ENCODE results near the gene CACYBP.

CACYBP gene

DNA sequence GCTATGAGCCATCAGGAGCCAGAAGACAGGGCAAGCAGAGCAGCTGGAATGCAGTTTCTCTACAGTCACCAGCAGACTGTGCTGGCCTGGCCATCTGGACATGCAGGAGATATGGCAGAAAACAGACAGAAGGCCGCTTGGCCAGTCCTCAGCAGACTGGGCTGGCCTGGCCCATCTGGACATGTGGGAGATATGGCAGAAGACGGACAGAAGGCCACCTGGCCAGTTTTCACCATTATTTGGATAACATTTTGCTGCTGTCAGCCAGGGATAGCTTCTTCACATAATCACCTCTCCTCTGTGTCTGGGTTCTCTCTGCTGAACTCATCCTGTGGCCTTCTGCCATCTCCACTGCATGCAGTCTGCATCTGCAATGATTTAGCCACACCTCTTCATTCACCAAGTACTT is 25.0 kb upstream of the CACYBP start:
- DNase-seq (ENCODE audit: low read depth) = no peak

DNA sequence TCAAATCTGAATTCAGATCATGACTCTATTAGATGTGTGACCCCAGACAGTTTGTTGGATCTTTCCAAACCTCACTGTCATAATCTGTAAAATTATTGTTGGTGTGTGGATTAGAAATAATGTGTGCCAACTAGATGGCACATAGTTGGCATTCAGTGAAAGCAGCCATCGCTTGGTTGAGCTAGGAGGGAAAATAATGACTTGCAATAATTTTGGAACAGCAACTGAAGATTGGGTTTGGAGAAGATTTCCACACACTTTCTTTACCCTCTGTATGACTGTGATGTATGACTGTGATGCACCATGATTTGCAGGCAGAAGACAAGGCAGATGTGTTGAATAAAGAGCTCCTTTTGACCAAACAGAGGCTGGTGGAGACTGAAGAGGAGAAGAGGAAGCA is 24.0 kb upstream of the CACYBP start:
- no peak for DNase-seq (ENCODE audit: low read depth)

DNA sequence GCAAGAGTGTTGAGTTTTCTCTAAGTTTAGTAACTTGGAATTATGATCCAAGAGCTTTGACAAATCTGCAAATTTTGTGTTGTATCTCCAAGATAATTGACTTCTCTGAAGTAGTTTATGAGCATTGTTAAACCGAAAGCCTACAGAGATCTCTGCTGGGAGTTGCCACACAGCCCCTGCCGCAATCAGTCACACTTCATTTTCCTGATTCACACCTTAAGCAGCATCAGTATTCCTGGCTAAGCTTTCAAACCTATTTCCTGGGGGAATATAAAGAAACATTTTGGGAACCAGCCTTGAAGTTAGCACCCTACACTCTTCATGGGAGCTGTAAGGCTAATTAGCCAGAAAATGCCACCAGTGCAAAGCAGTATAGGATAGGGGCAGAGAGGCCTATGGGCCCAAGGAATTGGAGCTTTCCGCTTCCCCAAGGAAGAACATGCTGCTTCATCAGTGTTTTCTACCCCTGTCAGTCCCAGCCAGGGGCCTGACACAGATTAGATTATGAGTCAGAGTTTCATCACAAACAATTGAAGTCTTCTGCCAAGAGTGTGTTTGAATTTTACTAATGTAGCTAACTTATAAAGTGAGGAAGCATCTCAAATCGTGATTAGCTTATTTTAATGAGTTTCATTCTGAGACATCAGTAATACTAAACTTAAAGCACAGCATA is 23.2 kb upstream of the CACYBP start:
- no peak for DNase-seq (ENCODE audit: low read depth)

DNA sequence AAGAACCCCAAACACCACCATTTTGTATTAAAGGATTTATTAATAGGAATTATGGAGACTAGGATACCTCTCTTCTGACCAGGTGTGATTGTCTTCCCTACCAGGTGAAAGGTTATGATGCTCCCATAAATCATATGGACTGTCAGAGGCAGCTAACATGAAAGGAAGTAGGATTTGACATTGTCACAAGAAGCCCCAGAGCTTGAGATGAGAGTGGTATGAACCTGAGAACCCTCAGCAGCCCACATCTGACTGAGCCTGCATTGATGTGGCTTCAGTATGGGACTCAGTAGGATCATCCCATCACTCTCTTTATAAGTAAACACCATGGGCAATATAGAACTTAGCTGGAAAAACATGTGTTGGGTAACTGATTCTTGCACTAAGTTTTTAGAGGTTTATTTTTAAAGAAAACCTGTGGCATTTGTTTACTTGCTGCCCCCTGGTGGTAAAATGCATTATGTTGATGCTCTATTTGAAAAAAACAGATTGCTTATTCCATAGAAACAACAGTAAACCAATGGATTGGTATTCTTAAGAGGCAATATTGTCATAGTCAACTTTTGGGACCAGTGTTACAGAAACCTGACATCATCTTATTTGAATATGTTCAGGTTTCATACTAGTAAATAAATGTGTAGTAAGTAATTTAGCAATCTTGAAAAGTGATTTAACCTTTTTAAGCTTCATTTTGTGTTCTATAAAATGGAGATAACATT is 16.6 kb upstream of the CACYBP start:
- no peak for DNase-seq (ENCODE audit: low read depth)

DNA sequence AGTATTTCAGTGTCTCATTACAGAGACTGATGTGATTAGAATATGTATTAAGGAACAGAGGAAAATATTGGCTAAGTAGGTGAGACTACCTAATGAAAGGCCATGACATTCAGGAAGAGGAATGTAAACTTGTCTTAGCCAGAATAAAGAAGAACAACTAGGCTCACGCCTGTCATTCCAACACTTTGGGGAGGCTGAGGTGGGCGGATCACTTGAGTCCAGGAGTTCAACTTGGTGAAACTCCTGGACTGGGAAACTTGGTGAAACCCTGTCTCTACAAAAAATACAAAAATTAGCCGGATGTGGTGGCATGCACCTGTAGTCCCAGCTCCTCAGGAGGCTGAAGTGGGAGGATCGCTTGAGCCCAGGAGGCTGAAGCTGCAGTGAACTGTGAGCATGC is 14.8 kb upstream of the CACYBP start:
- DNase-seq (ENCODE audit: low read depth) = no peak

DNA sequence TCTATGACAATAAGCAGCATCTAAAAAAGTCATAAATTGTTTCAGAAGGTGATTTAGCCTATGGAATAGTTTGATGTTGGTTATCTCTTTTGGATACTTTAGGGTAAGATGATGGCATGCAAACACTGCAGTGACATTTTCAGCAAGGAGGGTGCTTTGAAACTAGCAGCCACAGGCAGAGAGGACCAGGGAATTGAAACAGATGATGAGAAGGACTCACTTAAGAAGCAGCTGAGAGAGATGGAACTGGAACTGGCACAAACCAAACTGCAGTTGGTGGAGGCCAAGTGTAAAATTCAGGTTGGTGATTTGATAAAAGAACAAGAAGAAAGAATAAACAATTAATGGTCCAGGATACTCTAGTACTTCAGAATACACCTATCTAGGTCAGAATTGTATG is 11.2 kb upstream of the CACYBP start:
- no peak for DNase-seq (ENCODE audit: low read depth)

DNA sequence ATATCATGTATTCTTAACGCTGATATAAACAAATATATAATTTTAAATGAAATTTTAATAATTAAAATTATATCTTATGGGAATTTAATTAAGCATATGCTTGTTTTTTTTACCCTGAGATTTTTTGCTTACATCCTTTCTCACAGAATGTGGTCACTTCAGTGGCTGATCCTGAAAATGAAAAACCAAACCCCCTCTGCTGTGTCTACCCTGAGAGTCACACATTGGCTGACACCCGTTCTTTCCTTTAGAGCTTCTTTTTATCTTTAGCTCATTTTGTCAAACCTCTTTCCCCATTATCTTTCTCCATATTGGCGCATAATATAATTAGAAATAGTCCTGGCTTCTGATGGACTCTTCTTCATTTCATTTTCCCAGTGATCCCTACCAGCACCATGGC is 10.8 kb upstream of the CACYBP start:
- DNase-seq (ENCODE audit: low read depth) = no peak

DNA sequence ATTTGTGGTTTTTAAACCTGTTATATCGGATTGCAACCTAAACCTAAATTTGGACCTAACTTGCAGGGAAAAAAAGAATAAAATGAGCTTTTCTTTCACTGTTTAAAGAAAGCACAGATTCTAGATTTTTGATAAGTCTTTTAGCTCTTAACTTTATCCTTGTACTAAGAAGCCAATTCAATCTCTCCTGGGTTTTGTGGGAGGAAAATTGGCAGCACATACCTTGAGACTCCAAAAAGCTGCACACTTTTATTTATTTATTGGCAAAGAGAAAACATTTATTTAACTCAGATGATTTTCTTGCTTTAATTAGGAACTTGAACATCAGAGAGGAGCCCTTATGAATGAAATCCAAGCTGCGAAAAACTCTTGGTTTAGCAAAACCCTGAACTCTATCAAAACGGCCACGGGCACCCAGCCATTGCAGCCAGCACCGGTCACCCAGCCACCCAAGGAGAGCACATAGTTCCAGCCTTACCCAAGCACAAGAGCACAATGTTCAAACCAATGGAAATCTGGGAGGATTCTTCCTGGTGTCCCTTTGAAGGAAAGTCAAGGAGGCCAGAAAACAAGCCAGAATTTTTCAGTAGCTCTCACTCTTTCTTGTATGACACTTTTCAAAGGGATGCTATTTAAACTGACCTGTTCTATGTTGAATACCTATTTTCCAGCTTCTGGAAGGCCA is 10.1 kb upstream of the CACYBP start:
- no peak for DNase-seq (ENCODE audit: low read depth)

DNA sequence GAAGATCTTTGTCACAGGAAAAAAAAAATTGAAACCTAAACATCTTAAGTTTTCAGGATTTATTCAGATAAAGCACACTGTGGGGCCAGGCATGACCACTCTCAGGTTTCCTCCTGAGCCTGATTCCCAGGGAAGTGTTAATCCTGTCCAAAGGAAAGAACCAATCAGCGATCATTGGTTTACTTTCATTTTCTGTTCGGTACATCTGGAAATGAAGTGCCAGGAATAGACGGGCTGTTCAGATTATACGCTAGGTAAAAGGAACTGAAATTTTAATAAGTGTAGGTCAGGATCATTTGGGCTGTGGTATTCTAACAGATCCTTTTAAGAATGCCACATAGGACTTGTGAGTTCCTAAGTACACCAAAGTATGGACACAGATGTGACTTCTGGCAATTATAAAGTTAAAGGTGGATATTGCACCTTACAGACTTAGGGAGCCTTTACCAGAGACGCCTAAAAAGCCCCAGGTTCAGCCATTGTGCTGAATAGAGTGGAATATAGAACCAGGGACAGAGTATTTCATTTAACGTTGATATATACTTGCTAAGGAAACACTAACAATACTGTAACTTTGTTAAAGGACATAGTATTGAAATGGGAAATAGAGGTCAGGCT is 9.3 kb upstream of the CACYBP start:
- DNase-seq (ENCODE audit: low read depth) = no peak

DNA sequence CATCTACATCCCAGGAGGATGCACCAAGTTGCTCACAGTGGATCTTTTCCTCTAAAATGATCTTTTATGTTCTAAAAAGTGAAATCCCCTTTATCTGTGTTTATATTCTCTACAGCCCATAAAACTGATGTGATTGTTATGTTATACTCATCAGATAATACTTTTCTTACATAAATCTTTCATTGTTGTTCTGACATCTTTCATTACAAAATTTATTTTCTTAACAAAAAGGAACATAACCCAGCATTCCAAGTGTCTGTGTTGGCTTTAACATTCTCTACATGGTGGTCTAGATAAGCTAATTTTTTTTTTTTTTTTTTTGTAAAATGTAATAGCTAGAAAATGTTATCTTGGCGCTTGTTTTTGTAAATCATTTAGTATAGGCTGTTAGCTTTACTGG is 8.3 kb upstream of the CACYBP start:
- DNase-seq (ENCODE audit: low read depth) = no peak

DNA sequence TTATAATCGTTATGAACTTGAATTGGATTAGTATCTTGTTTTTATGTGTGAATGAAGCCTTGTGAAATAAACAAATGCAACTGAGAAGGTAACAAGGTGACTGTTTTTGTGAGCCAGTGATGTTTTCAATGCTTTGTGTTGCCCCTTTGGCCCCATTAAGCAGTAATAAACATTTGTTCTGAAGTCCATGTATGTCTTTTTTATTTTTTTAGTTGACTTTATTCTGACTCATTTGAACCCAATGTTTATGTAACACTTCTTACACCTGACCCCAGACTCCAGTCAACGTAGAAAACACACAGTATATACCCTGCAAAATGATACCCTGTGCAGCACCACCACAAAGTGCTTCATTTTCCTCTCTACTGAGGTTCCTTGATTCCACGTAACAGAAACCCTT is 4.6 kb upstream of the CACYBP start:
- no peak for DNase-seq (ENCODE audit: low read depth)

DNA sequence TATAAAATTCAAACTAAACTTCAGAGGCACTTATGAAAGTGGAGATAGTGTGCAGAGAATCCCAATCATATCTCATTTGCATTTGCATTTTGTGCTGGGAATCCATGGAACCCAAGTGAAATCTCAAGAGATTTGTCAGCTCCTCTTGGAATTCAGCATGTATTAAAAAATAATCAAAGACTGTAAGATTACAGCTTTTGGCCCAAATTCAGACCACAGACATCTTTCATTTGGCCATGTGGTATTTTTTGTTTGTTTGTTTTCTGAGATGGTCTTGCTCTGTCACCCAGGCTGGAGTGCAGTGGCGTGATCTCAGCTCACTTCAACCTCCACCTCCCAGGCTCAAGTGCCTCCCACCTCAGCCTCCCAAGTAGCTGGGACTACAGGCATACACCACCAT is 3.8 kb upstream of the CACYBP start:
- no peak for DNase-seq (ENCODE audit: low read depth)

DNA sequence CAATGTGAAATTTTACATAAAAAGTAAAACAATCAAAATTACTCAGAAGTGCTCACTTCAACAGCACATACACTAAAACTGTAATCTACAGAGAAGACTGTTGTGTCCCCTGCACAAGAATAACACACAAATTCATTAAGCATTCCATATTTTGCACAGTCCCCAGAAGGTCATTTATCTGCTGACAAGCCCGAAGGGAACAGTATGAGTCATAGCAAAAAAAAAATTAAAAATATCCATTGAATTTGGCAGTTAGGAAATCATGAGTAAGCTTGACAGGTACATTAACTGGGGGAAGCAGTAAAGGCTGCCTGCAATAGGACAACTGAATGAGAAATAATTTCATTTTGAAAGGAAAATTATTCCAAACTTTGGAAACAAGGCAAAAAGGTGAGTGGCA is 3.3 kb upstream of the CACYBP start:
- DNase-seq (ENCODE audit: low read depth) = no peak

DNA sequence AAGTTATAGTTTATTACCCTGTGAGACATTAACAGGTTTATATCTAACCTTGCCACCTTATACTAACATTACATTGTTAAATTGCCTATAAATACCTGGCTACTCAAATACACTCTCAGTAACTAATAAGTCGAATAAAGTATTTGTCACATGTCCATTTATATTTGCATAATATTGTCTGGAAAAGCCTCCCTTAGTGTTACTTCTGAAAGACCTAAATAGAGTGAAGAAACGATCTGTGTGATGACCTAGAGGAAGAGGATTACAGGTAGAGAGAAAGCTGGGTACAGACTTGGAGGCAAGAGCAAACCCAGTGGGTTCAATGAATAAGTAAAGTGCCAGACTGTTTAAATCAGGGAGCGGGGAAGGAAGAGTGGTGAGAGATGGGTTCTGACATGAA is 2.7 kb upstream of the CACYBP start:
- DNase-seq (ENCODE audit: low read depth) = no peak

DNA sequence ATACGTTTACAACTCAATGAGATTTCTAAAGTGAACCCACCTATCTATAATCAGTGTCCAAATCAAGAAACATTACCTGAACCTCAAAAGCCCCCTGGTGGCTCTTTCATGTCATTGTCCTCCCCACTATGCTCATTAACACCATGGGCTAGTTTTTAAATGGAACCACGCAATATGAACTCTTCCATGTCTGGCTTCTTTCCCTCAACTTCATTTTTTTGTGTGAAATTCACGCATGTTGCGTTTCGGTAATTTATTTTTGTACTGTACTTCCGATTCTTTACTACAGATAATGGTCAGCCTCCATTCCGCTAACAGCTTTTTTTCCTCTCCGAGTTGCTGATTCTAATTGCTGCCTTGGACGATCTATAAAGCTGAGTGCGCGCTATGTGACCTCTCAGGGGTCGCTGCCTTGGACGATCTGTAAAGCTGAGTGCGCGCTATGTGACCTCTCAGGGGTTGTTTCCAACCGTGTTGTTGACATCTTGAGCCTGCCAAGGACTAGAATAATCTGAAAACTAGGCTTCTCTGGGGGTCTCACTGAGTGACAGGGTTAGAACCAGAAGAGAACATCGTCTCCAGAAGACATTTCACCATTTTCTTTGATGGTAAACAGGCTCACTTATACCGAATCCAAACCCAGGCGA is 1.1 kb upstream of the CACYBP start:
- DNase-seq (ENCODE audit: low read depth) = no peak

DNA sequence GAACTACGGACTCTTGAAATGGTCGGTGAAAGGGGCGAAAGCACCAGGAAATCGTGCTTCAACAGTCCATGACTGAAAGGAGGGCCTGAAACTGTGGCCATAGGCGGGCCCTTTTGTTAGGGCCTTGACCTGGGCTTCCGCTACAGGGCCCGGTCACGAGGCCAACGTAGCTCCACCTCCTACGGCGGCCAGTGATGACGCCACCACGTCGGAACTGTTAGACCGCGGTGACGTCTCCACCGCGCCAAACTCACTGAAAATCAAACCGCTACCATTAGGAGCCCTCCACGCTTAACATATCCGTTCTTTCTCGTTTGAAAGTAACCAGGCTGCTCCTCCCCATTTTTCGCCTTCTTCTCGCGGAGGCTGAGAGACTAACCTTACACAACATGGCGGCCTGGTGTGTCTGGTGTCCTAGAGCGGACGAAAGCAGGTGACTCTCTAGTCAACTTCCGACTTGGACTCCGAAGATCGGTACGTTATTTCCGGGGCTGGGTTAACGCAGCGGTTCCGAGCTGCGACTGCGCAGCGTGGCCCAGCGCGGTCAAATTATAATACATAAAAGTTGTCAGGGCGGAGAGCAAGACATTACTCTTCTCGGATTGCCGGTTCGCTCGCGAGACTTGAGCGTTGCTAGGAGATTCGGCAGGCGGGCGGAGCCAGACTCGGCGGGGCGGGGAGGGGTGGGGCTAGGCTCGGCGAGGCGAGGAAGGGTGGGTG is 371 bp upstream of the CACYBP start:
- DNase-seq (ENCODE audit: low read depth) = peak; percentile 95

DNA sequence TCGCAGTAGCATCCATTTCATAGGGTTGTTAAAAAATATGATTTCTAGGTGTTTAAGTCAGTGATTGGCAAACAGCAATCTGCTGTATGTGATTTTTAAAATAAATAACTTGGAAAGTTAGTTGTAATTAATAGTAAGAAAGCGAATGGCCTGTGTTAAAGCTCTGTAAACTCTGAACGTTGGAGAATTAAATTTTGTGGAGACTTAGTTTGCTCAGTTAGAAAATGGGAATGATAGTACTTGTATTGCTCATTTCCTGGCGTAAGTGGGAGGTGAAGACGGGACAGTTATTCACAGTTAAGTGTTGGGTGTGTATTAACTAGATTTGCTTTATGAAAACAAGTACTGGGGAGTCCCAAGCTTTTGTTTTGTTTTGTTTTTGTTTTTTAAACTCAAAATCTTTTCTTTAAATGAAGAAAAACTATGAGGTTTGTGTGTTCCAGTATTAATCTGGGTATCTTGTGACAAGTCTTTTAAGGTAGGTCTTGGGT is 995 bp downstream of the CACYBP start:
- no peak for DNase-seq (ENCODE audit: low read depth)

DNA sequence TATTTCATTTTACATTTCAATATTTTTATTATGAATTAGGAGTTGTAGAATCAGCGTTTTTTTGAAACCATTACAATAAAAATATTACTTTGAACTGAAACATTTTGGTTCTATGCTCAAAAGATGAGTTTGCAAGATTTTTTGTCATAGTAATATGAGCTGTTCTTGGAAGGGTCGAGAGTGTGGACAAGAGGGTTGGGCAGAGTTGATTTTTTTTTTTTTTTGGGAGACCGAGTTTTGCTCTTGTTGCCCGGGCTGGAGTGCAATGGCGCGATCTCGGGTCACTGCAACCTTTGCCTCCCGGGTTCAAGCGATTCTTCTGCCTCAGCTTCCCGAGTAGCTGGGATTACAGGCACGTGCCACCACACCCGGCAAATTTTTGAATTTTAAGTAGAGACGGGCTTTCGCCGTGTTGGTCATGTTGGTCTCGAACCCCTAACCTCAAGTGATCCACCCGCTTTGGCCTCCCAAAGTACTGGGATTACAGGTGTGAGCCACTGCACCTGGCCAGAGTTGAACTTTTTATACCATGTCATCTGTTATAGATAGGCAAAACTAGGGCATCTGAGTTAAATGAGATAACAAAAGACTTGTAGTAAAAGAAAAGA is 3.3 kb downstream of the CACYBP start:
- DNase-seq (ENCODE audit: low read depth) = no peak

DNA sequence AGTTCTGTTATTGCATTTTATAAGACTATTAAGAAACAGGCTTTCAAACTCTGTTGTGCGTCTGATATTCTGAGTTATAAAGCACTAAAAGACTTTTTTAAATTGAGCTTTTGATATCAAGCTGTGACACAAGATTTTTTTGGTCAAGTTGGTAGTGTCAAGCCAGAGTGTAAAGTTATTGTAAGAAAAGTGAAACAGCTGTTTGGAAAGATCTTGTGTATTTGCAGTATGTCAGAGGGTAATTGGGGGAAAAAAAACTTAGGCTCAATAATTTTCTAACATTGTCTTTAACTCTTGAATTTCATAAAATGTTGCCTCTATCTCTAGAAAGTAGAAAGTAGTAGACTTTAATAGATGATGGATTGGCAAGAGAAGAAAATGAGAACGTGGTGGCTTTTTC is 3.8 kb downstream of the CACYBP start:
- no peak for DNase-seq (ENCODE audit: low read depth)

DNA sequence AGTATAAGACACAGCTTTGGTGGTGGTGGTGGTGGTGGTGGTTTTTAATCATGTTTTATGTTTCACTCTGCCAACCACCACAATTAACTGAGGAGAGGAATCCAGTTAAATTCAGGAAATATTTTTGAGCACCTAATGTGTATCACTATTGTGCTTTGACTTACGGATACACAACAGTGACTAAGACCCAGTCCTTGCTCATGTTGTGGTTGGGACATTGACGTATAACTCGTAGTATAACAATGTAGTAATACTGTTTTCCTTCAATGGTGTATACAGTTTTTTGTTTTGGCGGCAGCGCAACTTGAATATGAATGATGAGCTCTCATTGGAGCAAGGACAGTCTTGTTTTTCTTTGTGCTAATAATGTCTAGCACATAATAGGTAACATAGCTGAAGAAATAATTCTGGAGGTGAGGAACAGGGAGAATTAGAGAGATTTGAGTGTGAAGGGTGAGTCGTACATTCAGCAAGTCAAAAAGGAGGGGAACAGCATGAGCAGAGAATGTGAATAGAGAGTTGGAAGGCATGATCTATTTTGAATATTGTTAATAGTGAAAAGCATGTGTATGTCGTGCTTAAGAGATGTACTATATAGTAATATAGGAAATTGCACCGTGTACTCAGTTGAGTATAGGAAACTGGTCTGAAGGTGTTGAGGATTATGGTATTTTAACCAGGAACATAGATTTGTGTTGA is 5.5 kb downstream of the CACYBP start:
- no peak for DNase-seq (ENCODE audit: low read depth)

DNA sequence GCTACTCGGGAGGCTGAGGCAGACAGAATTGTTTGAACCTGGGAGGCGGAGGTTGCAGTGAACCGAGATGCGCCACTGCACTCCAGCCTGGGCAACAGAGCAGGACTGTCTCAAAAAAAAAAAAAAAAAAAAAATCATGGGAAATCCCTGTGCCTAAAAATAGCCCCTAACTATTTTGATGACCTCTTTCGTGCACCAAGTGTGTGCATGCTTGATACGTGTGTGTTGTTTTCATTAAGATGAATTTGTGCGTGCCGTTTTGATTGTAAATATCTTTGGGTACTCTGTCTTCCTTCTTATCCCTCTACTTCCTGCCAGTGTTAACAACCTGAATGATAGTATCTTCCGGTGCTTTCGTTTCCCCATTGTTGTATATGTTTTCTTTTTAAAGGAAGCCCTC is 9.8 kb downstream of the CACYBP start:
- DNase-seq (ENCODE audit: low read depth) = no peak

Measured in activated T-cell treated with anti-CD3 and anti-CD28 coated beads for 48 hours (primary cell).